HG03135 (cell line): Measurements from ENCODE around the gene RHEB.

ENCODE experiments used
- ATAC-seq: cut with Tn5 transposase; IDR thresholded peaks from one replicate; pipeline ENCODE4 v1.9.1; 2021; ENCODE audit warnings: mild to moderate bottlenecking, moderate library complexity; ENCODE audit not compliant: unreplicated experiment

Gene RHEB

GRCh38 chr7:151451626-151452571 lies 67.8 kb downstream of the RHEB start:
- no peak for ATAC-seq

DNA sequence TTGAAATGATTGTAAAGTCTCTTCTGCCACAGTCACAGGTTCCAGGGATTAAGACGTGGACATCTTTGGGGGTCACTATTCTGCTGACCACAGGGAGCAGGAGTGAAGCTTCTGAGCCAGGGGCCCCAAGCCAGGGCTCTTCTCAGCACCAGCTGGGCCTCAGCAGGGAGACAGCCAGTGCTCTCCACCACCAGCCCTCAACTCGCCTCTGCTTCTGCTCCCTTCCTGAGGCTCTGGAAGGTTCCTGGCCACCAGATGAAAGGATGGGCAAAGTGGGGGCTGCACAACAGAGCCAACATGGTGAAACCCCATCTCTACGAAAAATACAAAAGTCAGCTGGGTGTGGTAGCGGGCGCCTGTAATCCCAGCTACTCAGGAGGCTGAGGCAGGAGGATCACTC lies 68.5 kb downstream of the RHEB start:
- no peak for ATAC-seq

GRCh38 chr7:151449990-151450389 lies 69.7 kb downstream of the RHEB start:
- ATAC-seq = no peak

DNA sequence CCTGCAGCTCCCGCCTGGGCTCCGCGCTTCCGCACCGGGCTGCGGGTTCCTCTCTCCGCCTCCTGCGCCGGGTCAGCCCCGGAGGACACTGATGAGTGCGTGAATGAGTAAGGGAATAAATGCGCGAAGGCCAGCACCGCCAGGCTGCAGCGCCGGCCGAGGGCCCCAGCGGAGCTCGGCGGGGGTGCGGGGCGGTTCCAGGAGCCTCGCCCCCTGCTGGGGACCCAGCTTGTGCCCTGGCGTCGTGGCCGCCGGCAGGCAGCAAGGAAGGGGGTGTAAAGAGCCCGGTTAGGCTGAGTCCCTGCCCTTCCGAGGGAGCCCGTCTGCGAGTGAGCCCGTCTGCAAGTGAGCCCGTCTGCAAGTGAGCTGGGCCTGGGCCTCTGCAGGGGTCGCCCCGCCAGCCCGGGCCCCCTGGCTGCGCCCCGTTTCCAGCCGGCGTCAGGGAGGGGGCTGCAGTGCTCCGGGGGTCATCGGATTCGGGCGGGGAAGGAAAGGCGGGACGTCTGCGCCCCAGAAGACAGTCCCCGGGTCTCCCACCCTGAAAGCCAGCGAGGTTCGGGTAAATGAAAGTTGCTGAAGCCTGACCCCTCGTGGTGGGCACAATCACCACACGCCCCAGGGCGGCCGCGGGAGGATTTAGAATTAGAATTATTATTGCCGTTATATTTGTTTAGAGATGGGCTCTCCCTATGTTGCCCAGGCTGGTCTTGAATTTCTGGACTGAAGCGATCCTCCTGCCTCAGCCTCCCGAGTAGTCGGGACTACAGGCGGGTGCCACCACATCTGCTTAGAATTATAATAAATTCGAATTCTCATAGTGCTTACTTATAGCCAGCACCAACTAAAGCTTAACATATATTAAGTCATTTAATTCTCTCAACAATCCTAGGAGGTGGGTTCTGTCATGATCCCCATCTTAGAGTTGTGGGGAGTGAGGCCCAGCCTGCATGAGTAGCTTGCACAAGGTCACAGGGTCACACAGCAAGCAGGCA lies 71.1 kb downstream of the RHEB start:
- ATAC-seq = peak; percentile 69

DNA sequence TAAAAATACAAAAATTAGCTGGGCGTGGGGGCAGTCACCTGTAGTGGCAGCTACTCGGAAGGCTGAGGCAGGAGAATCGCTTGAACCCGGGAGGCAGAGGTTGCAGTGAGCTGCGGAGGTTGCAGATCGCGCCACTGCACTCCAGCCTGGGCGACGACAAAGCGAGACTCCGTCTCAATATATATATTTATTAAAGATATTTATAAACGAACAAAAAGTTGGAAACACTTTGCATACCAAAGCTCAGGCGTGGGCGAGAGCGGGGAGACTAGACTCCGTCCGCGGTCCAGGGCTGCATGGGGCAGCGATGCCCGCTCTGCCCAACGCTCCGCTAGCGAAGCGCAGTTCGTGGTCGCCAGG lies 71.8 kb downstream of the RHEB start:
- no peak for ATAC-seq

DNA sequence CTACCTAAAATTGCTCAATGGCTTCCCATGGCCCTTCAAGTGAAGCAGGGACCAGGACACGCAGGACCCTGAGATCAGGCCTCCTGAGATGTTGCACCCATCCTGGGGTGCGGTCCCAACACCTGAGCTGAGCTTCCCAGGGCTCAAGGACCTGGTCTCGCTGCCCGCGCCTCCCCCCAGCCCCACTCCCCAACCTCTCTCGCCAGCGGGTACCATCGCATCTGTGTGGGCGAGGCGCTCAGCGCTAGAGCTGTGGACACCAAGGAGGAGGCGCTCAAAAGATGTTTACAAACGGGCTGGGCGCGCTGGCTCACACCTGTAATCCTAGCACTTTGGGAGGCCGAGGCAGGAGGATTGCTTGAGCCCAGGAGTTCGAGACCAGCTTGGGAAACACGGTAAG lies 72.4 kb downstream of the RHEB start:
- ATAC-seq = no peak

DNA sequence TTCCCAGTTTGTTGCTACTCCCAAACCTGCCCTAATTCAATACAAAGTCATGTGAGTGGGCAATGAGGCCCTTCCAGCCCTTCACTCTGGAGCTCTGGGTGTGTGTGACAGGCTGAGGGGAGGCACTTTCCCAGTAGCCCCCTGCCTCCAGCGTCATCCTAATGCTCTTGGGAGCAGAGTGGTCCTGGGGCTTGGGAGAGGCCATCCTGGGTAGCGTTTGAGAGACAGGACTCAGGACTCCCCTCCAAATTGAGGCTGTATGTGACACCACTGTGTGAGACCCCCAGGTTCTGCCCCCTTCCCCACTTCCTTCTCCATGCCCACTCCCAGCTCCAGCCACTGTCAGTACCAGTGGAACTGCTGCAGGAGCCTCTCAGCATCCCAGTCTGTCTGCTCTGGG lies 73.3 kb downstream of the RHEB start:
- ATAC-seq = no peak

GRCh38 chr7:151444632-151445031 lies 75.1 kb downstream of the RHEB start:
- no peak for ATAC-seq

- ATAC-seq = no peak
Measured at GRCh38 chr7:151442776-151443496, 76.8 kb downstream of the RHEB start.

DNA sequence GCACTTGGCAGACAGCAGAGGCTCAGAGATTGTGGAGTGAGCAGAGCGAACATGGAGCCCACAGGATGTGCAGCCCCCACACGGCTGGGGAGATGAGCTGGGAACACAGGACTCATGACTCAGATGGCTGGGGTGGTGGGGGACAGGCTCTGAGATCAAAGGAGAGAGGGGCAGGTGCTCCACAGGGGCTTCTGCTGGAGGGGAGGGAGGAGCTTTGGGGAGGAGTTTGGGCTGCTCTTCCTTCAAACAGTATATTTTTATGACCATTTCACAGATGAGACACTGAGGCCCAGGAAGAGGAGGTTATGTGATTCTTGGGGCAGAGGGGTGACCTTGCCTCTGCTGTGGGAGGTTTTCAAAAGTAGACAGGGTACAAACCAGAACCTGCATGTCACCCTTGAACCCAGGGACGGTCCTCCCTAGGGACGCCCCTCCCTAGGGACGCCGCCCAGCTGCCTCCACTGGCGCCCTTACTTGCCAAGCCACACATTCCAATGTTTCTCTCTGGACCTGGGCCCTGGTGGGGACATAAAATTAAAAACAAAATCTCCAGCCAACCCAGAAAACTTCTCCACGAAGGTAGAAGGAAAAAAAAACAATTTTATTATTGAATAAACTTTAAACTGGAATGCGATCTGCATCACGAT lies 78.8 kb downstream of the RHEB start:
- ATAC-seq = no peak

DNA sequence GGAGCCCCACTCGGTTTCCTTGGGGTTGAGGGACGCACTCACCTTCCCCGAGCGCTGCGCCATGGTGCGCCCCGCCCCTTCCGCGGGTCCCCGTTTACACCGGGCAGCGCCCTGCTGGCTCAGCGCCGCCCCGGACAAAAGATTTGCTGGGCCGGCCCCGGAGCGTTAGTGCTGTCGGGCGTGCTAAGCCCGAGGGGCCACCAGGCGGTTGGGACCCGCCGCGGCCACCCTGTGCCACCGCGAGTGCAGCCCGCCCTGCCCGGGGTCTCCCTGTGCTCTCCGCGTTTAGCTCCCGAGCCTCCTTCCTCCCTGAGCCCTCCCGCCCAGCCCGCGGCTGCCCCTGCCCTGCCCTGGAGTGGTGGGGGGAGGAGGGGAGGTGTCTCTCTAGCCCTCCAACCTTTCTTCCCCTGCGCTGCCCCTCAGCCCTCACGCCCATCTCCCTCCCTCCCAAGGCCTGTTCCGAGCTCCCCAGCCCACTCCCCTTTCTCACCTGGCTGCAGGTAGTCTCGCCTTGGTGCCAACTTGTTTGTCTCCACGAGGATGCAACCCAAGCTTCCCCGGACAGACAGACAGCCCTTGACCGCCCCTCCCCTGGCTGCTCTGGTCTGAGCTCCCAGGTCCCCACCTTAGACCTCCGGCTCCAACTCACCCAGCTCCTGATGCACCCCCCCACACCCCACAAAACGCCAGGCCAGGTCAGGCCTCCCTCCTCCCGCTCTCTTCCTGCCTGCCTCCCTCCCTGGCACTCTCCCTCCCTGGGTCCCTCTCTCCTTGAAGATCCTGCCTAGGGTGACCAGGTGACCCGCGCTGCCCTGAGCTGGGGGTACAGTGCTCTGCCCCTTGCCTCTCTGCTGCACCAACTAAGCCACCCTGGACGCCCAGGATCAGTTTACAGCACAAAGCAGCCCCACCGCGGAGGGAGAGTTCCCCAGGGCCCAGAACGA lies 79.6 kb downstream of the RHEB start, which contains the start of gene CRYGN:
TSS of gene CRYGN (minus strand) at position 287 of the 944 bp plus-strand sequence. CDS start at position 63, 224 bp downstream.
- ATAC-seq = no peak

GRCh38 chr7:151438864-151439601 lies 80.7 kb downstream of the RHEB start:
- no peak for ATAC-seq

DNA sequence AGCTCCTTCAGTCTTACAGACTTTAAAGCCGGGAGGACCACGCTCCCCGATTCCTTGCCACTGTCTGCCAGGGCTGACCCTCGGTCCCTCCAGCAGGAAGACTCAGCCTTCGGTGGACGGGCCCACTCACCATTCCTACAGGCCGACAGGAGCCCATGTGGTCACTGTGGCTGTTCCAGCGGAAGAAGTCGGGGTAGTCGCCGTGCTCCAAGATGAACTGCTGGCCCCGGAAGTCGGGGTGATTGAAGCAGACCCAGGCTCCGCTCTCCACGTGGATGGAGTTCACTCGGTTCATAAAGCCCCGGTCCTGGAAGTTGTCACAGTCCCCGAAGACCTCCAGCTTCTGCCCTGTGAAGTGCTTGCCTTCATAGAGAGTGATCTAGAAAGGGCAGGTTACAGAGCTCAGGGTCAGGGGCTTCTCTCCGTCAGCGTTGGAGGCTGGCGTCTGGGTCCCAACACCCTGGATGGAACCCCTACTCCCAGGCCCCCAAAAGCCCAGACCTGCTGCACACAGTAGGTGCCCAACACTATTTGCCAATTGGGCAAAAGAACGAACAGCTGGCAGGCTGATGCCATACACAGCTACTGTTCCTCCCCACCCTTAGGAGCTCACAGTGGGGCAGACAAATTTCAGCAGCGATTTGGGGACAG lies 81.7 kb downstream of the RHEB start:
- no peak for ATAC-seq

GRCh38 chr7:151437159-151437553 lies 82.5 kb downstream of the RHEB start:
- no peak for ATAC-seq

DNA sequence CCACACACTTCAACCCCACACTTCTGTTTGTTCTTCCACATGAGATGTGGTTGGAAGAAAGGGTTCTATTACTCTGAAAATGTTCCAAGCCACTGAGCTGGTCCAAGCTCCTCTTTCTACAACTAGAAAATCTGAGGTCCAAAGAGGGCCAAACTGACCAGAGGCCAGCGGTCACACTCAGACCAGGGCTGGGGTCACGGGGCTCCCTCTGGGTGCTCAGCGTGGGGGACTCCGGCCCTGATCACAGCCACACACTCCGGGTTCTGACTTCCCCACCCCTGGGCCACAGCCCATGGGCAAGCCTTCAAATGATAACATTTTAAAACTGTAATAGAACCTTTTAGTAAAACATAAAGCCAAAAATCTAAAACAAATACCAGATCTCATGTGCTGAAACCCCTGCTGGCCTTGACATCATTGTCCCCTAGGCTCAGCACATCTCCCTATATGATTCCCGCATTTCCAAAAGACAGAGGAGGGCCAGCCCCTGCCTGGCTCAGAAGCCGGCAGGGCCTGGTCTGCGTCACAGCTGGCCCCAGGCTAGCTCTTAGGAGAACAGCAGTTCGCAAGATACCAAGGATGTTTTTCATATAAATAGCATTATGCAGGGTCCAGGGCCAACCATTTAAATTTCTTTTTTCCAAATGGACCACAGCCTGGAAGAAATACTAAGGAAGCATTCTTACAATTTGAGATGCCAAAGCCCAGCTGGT lies 83.1 kb downstream of the RHEB start:
- ATAC-seq = no peak

- ATAC-seq = no peak
Measured at GRCh38 chr7:151435971-151436370, 83.7 kb downstream of the RHEB start.

GRCh38 chr7:151435103-151435916 lies 84.4 kb downstream of the RHEB start:
- ATAC-seq = no peak
